GM12878 (cell line): Measurements from ENCODE around the gene ELK3. TPM values are rescaled to one million over a fixed set of nuclear protein-coding genes. Genes with fewer than 3 reads are reported as not detected.

Experiments used
- ATAC-seq: fragments of 200-7000 bp; cut with Tn5 transposase; 3 replicates; pipeline ENCODE4 v1.9.1; 2020; ENCODE audit warnings: mild to moderate bottlenecking, moderate library complexity
- BruUV-seq: library from RNA; stranded (reverse); fragments of 400-500 nt; replicated peaks from 2 replicates; lab custom pipeline; 2021; lab: Mats Ljungman, UMichigan
- CTCF ChIA-PET: fragments of 300-600 bp; sonication (Branson Sonifier 250); formaldehyde crosslinking; extraction: SDS; loops from one replicate; lab custom pipeline; 2021; ENCODE audit warnings: inconsistent platforms; lab: Yijun Ruan, JAX
- POLR2A ChIA-PET: fragments of 350-600 bp; formaldehyde crosslinking; extraction: SDS; loops from one replicate; lab custom pipeline; 2021; ENCODE audit warnings: inconsistent platforms; lab: Charles Lee
- RAD21 ChIA-PET: fragments of 300-600 bp; sonication (Branson Sonifier 250); formaldehyde crosslinking; loops from one replicate; lab custom pipeline; 2023; ENCODE audit warnings: antibody characterized with exemption; ENCODE audit not compliant: unreplicated experiment; lab: Charles Lee
- SMC1A ChIA-PET: fragments of 300-600 bp; sonication (Branson Sonifier 250); formaldehyde crosslinking; loops from one replicate; lab custom pipeline; 2023; ENCODE audit not compliant: unreplicated experiment, uncharacterized antibody; lab: Charles Lee
- DNase-seq: peaks from one replicate; pipeline ENCODE4 v3.0.0-alpha.2; 2011; ENCODE audit warnings: low read depth, low spot score
- FAIRE-seq: peaks from 3 replicates; lab custom pipeline; 2011; peaks lifted over from hg19 to GRCh38; lab: Jason Lieb, UNC
- H2AFZ ChIP-seq: 2 replicates; pipeline ENCODE4 v1.6.0; 2011; ENCODE audit warnings: low read depth, low read length, control low read depth; ENCODE audit not compliant: control insufficient read depth
- H3K27ac ChIP-seq: 2 replicates; pipeline ENCODE4 v1.5.1; 2011; ENCODE audit warnings: control low read depth; ENCODE audit not compliant: control insufficient read depth, insufficient read depth
- H3K27me3 ChIP-seq, 2 experiments: replicated peaks in 1 of 2; 2 replicates each; pipeline versions ENCODE4 v1.6.0 to v1.6.1; 2011; ENCODE audit warnings: low read length in 1 of 2; ENCODE audit not compliant: control insufficient read depth in 2 of 2, insufficient read depth in 2 of 2
- H3K36me3 ChIP-seq, 2 experiments: 2 replicates each; pipeline ENCODE4 v1.5.1; 2011; ENCODE audit warnings: low read length in 1 of 2; ENCODE audit not compliant: control insufficient read depth in 2 of 2, insufficient read depth in 2 of 2
- H3K4me1 ChIP-seq: 2 replicates; pipeline ENCODE4 v1.6.1; 2011; ENCODE audit warnings: mild to moderate bottlenecking, low read length, moderate library complexity, mixed read lengths; ENCODE audit not compliant: control insufficient read depth, insufficient read depth
- H3K4me2 ChIP-seq: 2 replicates; pipeline ENCODE4 v1.6.0; 2011; ENCODE audit warnings: control low read depth; ENCODE audit not compliant: control insufficient read depth, insufficient read depth
- H3K4me3 ChIP-seq: fragments of 200-600 bp; sonication (generic); 2 replicates; pipeline ENCODE4 v1.5.1; 2016
- H3K79me2 ChIP-seq: 2 replicates; pipeline ENCODE4 v1.6.0; 2011; ENCODE audit warnings: low read length; ENCODE audit not compliant: control insufficient read depth, insufficient read depth
- H3K9ac ChIP-seq: 2 replicates; pipeline ENCODE4 v1.8.0; 2011; ENCODE audit warnings: low read length, control low read depth, mixed read lengths; ENCODE audit not compliant: control insufficient read depth, insufficient read depth
- H3K9me3 ChIP-seq: replicated peaks from 3 replicates; pipeline ENCODE4 v1.5.1; 2011; ENCODE audit warnings: mild to moderate bottlenecking, low read length; ENCODE audit not compliant: control insufficient read depth, insufficient read depth
- H4K20me1 ChIP-seq: 2 replicates; pipeline ENCODE4 v1.6.0; 2011; ENCODE audit not compliant: control insufficient read depth, insufficient read depth
- IKZF2 ChIP-seq, 2 experiments: fragments of 450-650 bp; IDR thresholded peaks; 2 replicates each; pipeline ENCODE4 v1.6.1; 2017; ENCODE audit warnings: mild to moderate bottlenecking in 2 of 2, moderate library complexity in 2 of 2
- KDM1A ChIP-seq: fragments of 200-600 bp; sonication (generic); IDR thresholded peaks from 2 replicates; pipeline ENCODE4 v1.6.1; 2016; ENCODE audit warnings: borderline replicate concordance
- PAX8 ChIP-seq: fragments of 450-650 bp; IDR thresholded peaks from 2 replicates; pipeline ENCODE4 v1.6.1; 2017; ENCODE audit warnings: mild to moderate bottlenecking, moderate library complexity
- RAD51 ChIP-seq: fragments of 450-650 bp; IDR thresholded peaks from 2 replicates; pipeline ENCODE4 v1.6.1; 2016; ENCODE audit warnings: moderate library complexity, mild to moderate bottlenecking, inconsistent platforms
- RFX5 ChIP-seq: IDR thresholded peaks from 2 replicates; pipeline ENCODE4 v1.6.1; 2011; ENCODE audit warnings: low read depth, low read length, improper control_type of control experiment
- YY1 ChIP-seq: IDR thresholded peaks from 2 replicates; pipeline ENCODE4 v1.6.1; 2011; ENCODE audit warnings: low read depth, mild to moderate bottlenecking, low read length
- ZNF207 ChIP-seq: fragments of 450-650 bp; IDR thresholded peaks from 2 replicates; pipeline ENCODE4 v1.6.1; 2014; ENCODE audit warnings: antibody characterized with exemption, mild to moderate bottlenecking, borderline replicate concordance
- WGBS: methylation state at CpG from one replicate; pipeline ENCODE4 v1.1.6; 2016; ENCODE audit warnings: low lambda C conversion rate; ENCODE audit not compliant: insufficient replicate concordance, insufficient coverage; ENCODE audit errors: missing lambda C conversion rate; 5-methylcytosine and 5-hydroxymethylcytosine counted together
- in situ Hi-C: fragments of 300-500 bp; cut with MboI; formaldehyde crosslinking; loops from 9 replicates; pipeline ENCODE4 v1.14.3; 2018; ENCODE audit warnings: mixed read lengths
- intact Hi-C: fragments of 100-400 bp; cut with micrococcal nuclease; formaldehyde crosslinking; loops from one replicate; pipeline ENCODE4 v1.14.2; 2022; ENCODE audit not compliant: unreplicated experiment
- polyA plus RNA-seq, 11 experiments: library from polyadenylated mRNA; depleted of rRNA in 4 of 11; unstranded in 6 of 11; stranded (reverse) in 5 of 11; fragments of >200 nt; fragmentation: Nextera tagmentation in 4 of 11; fragmentation: Illumina TruSeq in 1 of 11; extraction: Ambion mirVana in 4 of 11; extraction: Trizol in 1 of 11; gene quantifications; 1 replicate in 1 of 11; 2 replicates in 10 of 11; pipeline versions ENCODE4 v1.2.1 to v1.2.3, GENCODE V29; 2011 to 2016; ENCODE audit warnings: inconsistent platforms in 2 of 11, missing spikeins in 2 of 11, low read depth in 1 of 11
- total RNA-seq, 4 experiments: library from RNA; depleted of rRNA in 3 of 4; stranded (reverse); fragments of >200 nt in 3 of 4; fragmentation: Illumina TruSeq in 1 of 4; extraction: Trizol in 1 of 4; gene quantifications; 2 replicates each; pipeline versions ENCODE4 v1.2.1 to v1.2.3, GENCODE V29; 2013 to 2021

Gene ELK3
- total and polyA plus RNA-seq, 10 of the 15 experiments (the other 5 are each of a cell fraction or from before 2014, with no cell fraction given): 0.37 to 4.8 (median 0.88) TPM

- ChIA-PET POLR2A (no interaction called here), RAD21 (no interaction called here), CTCF (interaction anchor here (0.6 kb wide), 1 partner anchor 61 kb away, joined by 3 read pairs; no protein-coding TSS in a partner anchor), SMC1A (interaction anchor here (0.9 to 1.2 kb wide), 2 partner anchors 47 to 97 kb away, joined by 3 read pairs; no protein-coding TSS in a partner anchor)
- H3K4me1 ChIP-seq: peaks cover 9% of the 10 kb centered on the region
- in situ Hi-C loops (no loop called here), intact Hi-C loops (no loop called here)
- H3K9me3 ChIP-seq: no peaks in the 10 kb centered on the region
- peaks cover 0 to 10% of the 10 kb centered on the region in 2 experiments; a peak in 1 of 4 replicates for H3K36me3 ChIP-seq
- H4K20me1 ChIP-seq: no peaks in the 10 kb centered on the region
- TF ChIP-seq RFX5 (no peak), PAX8 (no peak), ZNF207 (no peak), RAD51 (no peak), IKZF2 (IDR thresholded peaks at IDR 0.05) (no peak), KDM1A (no peak), YY1 (no peak)
- no peak for FAIRE-seq
- H2AFZ ChIP-seq: no peak overlapping the region
- ATAC-seq: no peak
- no TSS peak for BruUV-seq
- H3K79me2 ChIP-seq: no peaks in the 10 kb centered on the region; the same call in 1 of the 2 replicates
- H3K9ac ChIP-seq: no peak overlapping the region
- no peak for DNase-seq
- no peaks in the 10 kb centered on the region for H3K27me3 ChIP-seq
- no peak overlapping the region for H3K27ac ChIP-seq
- WGBS: 98% methylated on average over 4 of the region's 4 CpGs
- no peak overlapping the region for H3K4me2 ChIP-seq
- no peak overlapping the region for H3K4me3 ChIP-seq
Measured at GRCh38 chr12:96301732-96302131, 107.6 kb downstream of the ELK3 start.
